ENCODE data around the gene DENND1A.

DNA sequence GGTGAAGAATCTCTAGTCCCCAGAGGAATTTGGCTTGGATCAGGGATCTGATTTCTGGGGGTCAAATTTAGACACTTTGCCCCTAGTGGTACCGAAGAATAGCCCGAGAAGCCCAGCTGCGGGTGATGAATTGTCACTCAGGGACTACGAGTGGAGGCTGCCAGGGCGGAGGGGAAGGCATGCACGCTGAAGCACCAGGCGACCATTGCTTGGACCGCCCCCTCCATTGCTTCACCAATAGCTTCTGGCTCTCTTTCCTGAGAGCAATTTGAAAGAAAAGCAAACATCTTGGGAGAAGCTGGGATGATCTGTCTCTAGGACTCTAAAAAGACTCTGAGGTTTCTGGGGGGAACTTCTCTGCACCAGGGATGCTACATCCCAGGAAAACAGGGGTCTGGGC lies 436.3 kb downstream of the DENND1A start:
- TF ChIP-seq POLR2A (IDR thresholded peaks at IDR 0.05) (no peak), CTCF (IDR thresholded peaks at IDR 0.05) (no peak), POLR2AphosphoS5 (IDR thresholded peaks at IDR 0.05) (no peak), EP300 (IDR thresholded peaks at IDR 0.05) (no peak)
